ENCODE results near the gene CDH13. TPM values are rescaled to one million over a fixed set of nuclear protein-coding genes. Genes with fewer than 3 reads are reported as not detected.

Gene CDH13
- total and polyA plus RNA-seq, 9 of the 15 experiments (the other 6 are each of a cell fraction or from before 2014, with no cell fraction given): 0.03 TPM; not detected in 8

DNA sequence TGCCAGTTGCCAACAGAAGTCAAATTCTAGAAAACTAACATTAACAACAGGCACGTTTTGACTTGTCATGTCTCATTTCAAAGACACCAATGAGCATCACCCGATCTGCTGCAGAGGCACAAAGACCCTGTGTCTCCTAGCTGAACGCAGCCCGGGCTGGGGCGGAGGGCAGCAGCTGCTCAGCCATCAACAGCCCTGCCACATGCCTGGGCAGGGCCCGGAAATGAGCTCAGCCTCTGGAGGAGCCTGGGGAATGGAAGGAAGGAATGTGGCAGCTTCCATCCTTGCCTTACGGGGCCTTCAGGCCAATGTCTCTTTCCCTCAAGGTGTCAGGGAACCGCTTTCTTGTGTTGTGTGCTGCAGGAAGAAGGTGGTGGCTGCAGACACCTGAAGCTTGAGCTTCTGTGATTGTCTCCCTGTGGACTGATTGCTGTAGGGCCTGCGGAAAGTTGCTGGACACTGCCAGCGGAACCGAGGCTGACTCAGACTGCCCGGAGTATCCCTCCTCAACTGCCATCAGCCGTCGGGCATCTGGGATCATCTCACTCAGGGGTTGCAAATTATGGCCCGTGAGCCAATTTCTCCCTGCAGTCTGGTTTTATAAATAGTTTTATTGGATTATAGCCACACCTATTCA is 7.3 kb downstream of the CDH13 start:
- FAIRE-seq (no peak), ATAC-seq (no peak), DNase-seq (ENCODE audit: extremely low read depth in 1 of 4, low spot score in 3 of 4) (no peak)
- Histone ChIP-seq H3K9me3 (replicated peaks; ENCODE audit: control insufficient read depth, insufficient read depth, low read depth, low read length) (no peaks in the 10 kb centered on the region), H3K9me1 (ENCODE audit: control insufficient read depth, insufficient read depth, low read length) (no peaks in the 10 kb centered on the region), H2AFZ (ENCODE audit: low read depth, low read length) (no peak overlapping the region), H4K20me1 (replicated peaks; ENCODE audit: control insufficient read depth, insufficient read depth, low read length) (no peaks in the 10 kb centered on the region), H3K4me1 (replicated peaks in 1 of 2; ENCODE audit: control insufficient read depth in 2 of 2, insufficient read depth in 2 of 2, low read length in 2 of 2) (no peaks in the 10 kb centered on the region), H3K9ac (ENCODE audit: insufficient read depth in 1 of 2, low read depth in 2 of 2, low read length in 2 of 2) (no peak overlapping the region), H3K4me2 (ENCODE audit: insufficient read depth, low read length) (no peak overlapping the region), H3K36me3 (ENCODE audit: control insufficient read depth, insufficient read depth, low read length) (no peaks in the 10 kb centered on the region), H3K27ac (ENCODE audit: extremely low read depth, low read depth, low read length) (no peak overlapping the region), H3K4me3 (no peak overlapping the region), H3K27me3 (ENCODE audit: control insufficient read depth in 2 of 2, insufficient read depth in 2 of 2, low read length in 2 of 2) (peaks cover 0 to 4% of the 10 kb centered on the region in 2 experiments; a peak in 1 of 5 replicates), H3K79me2 (ENCODE audit: control insufficient read depth, insufficient read depth, low read length) (no peaks in the 10 kb centered on the region)
- no TSS peak for BruUV-seq (replicated peaks)
- intact Hi-C loops (cut with micrococcal nuclease) (no loop called here), in situ Hi-C loops (cut with MboI) (no loop called here)
- POLR2A ChIA-PET: no interaction called here
- no peak for TF ChIP-seq KLF1 (tag; IDR thresholded peaks at IDR 0.05)
- TF ChIP-seq, protein P1, sequence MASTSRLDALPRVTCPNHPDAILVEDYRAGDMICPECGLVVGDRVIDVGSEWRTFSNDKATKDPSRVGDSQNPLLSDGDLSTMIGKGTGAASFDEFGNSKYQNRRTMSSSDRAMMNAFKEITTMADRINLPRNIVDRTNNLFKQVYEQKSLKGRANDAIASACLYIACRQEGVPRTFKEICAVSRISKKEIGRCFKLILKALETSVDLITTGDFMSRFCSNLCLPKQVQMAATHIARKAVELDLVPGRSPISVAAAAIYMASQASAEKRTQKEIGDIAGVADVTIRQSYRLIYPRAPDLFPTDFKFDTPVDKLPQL (IDR thresholded peaks at IDR 0.05; ENCODE audit: extremely low read depth, insufficient read length): no peak
- TF ChIP-seq, protein P2, sequence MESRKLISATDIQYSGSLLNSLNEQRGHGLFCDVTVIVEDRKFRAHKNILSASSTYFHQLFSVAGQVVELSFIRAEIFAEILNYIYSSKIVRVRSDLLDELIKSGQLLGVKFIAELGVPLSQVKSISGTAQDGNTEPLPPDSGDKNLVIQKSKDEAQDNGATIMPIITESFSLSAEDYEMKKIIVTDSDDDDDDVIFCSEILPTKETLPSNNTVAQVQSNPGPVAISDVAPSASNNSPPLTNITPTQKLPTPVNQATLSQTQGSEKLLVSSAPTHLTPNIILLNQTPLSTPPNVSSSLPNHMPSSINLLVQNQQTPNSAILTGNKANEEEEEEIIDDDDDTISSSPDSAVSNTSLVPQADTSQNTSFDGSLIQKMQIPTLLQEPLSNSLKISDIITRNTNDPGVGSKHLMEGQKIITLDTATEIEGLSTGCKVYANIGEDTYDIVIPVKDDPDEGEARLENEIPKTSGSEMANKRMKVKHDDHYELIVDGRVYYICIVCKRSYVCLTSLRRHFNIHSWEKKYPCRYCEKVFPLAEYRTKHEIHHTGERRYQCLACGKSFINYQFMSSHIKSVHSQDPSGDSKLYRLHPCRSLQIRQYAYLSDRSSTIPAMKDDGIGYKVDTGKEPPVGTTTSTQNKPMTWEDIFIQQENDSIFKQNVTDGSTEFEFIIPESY (CRISPR knock-in tag; IDR thresholded peaks at IDR 0.05): no peak
- TF ChIP-seq ZNF408 (CRISPR knock-in tag; IDR thresholded peaks at IDR 0.05; ENCODE audit: low read depth): no peak
- TF ChIP-seq ZBED1 (IDR thresholded peaks at IDR 0.05): no peak
- 0% methylated on average over 15 of the region's 15 CpGs for WGBS (ENCODE audit: insufficient coverage, low coverage, missing lambda C conversion rate)
- CTCF ChIA-PET (ENCODE audit: low intra/inter-chr PET ratio): interaction anchor here (0.6 kb wide), 1 partner anchor 71 kb away, joined by 3 read pairs; no protein-coding TSS in a partner anchor

Measured in K562 (cell line).